ENCODE results near the gene RPL18A.
"Not testable (repeated sequence)": the region's sequence is repeated elsewhere in the genome, so short reads cannot be mapped to it uniquely, and the experiment has no call there.

The RPL18A gene

DNA sequence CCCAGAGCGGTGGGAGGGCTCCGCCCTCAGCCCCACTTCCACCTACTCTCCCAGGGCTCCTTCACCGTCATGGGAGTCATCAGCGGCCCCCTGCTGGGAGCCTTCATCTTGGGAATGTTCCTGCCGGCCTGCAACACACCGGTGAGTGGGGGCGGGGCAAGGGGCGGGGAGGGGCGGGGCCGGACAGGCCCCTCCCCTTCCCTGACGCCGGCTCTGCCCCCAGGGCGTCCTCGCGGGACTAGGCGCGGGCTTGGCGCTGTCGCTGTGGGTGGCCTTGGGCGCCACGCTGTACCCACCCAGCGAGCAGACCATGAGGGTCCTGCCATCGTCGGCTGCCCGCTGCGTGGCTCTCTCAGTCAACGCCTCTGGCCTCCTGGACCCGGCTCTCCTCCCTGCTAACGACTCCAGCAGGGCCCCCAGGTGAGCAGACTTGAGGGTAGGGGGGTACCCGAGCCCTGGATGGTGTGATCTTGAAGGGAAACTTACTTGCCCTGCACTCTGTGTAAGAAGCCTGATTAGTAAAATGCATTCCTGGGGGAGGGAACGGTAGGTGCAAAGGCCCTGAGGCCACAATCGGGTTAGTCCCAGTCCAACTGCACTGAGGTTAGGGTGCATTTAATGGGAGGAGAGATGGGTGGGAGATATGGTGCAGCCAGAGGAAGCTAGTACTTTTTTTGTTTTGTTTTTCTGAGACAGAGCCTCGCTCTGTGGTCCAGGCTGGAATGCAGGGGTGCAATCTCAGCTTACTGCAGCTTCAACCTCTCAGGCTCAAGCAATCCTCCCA lies 24.1 kb downstream of the RPL18A start:
- peaks cover 0 to 13% of the 10 kb centered on the region in 2 donors for H3K27me3 Mint-ChIP-seq
- no peaks in the 10 kb centered on the region for H3K36me3 Mint-ChIP-seq (ENCODE audit: insufficient read depth)
- ATAC-seq (replicated peaks) (no peak), DNase-seq (no peak)
- no peak overlapping the region for H3K4me3 Mint-ChIP-seq
- H3K27ac Mint-ChIP-seq = no peak overlapping the region
- H3K9me3 Mint-ChIP-seq = no peaks in the 10 kb centered on the region
- no peaks in the 10 kb centered on the region for H3K4me1 Mint-ChIP-seq (ENCODE audit: low read depth in 2 of 2)

DNA sequence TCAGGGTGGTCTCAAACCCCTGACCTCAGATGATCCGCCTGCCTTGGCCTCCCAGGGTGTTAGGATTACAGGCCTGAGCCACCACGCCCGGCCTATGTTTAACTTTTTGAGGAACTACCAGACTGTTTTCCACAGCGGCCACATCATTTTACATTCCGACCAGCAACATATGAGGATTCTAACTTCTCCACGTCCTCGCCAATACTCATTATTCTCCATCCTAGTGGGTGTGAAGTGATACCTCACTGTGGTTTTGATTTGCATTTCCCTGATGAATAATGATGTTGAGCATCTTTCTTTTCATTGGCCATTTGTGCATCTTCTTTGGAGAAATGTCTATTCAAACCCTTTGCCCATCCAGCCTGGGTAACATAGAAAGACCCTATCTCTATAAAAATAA lies 26.8 kb downstream of the RPL18A start:
- no peaks in the 10 kb centered on the region for H3K9me3 Mint-ChIP-seq
- no peak overlapping the region for H3K4me3 Mint-ChIP-seq
- DNase-seq (no peak), ATAC-seq (replicated peaks) (no peak)
- H3K36me3 Mint-ChIP-seq (ENCODE audit: insufficient read depth) = no peaks in the 10 kb centered on the region
- H3K27me3 Mint-ChIP-seq = peaks cover 0 to 26% of the 10 kb centered on the region in 2 donors
- no peak overlapping the region for H3K27ac Mint-ChIP-seq
- no peaks in the 10 kb centered on the region for H3K4me1 Mint-ChIP-seq (ENCODE audit: low read depth in 2 of 2)

DNA sequence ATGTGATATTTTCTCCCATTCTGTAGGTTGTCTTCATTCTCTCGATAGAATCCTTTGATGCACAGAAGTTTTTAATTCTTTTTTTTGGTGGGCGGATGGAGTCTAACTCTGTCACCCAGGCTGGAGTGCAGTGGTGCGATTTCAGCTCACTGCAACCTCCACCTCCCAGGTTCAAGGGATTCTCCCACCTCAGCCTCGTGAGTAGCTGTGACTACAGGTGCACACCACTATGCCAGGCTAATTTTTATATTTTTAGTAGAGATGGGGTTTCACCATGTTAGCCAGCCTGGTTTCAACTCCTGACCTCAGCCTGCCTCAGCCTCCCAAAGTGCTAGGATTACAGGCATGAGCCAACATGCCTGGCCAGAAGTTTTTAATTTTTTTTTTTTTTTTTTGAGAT lies 27.5 kb downstream of the RPL18A start:
- DNase-seq; H3K27ac Mint-ChIP-seq; H3K9me3 Mint-ChIP-seq; H3K36me3 Mint-ChIP-seq (ENCODE audit: insufficient read depth); ATAC-seq (replicated peaks); H3K4me1 Mint-ChIP-seq (ENCODE audit: low read depth in 2 of 2); H3K4me3 Mint-ChIP-seq: not testable (repeated sequence)
- peaks cover 0 to 33% of the 10 kb centered on the region in 2 donors for H3K27me3 Mint-ChIP-seq

DNA sequence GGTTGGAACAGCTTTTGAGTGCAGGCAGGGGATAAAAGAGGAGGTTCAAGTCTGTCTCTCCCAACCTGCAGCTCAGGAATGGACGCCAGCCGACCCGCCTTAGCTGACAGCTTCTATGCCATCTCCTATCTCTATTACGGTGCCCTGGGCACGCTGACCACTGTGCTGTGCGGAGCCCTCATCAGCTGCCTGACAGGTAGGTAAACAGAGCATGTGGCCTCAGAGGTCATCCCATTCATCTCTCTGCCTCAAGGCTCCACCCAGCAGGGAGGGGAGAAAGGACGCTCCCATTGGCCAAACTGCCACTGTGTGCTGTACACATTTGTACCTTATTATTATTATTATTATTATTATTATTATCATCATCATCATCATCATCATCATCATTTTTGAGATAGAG lies 28.6 kb downstream of the RPL18A start:
- DNase-seq (no peak), ATAC-seq (replicated peaks) (no peak)
- no peak overlapping the region for H3K4me3 Mint-ChIP-seq
- peaks cover 3 to 33% of the 10 kb centered on the region in 2 donors for H3K27me3 Mint-ChIP-seq
- H3K4me1 Mint-ChIP-seq (ENCODE audit: low read depth in 2 of 2) = no peaks in the 10 kb centered on the region
- no peaks in the 10 kb centered on the region for H3K9me3 Mint-ChIP-seq
- H3K36me3 Mint-ChIP-seq (ENCODE audit: insufficient read depth) = no peaks in the 10 kb centered on the region
- no peak overlapping the region for H3K27ac Mint-ChIP-seq

DNA sequence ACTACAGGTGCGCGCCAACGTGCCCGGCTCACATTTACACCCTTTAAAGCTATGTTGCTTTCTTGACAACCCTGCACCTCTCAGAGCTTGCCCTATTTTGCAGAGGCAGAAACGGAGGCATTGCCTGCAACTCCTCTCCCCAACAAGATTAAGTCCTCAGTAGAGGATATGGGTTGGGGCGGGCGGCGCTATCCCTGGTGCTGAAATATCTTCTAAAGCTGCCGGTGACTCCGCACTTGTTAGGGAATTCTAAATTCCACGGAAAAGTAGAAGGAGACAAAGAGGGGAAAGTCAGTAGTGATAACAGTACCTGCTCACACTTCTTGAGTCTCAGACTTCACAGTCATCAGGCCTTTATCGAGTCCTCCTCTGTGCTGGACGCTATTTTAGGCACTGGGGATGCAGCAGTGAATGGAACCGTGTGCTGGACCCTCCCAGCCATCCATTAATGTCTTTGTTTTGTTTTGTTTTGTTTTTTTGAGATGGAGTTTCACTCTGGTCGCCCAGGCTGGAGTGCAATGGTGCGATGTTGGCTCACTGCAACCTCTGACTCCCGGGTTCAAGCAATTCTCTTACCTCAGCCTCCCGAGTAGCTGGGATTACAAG lies 30.0 kb downstream of the RPL18A start:
- ATAC-seq (replicated peaks) (no peak), DNase-seq (no peak)
- Mint-ChIP-seq H3K36me3 (ENCODE audit: insufficient read depth) (no peaks in the 10 kb centered on the region), H3K9me3 (no peaks in the 10 kb centered on the region), H3K27me3 (peaks cover 10 to 38% of the 10 kb centered on the region in 2 donors), H3K4me3 (no peak overlapping the region), H3K4me1 (ENCODE audit: low read depth in 2 of 2) (no peaks in the 10 kb centered on the region), H3K27ac (no peak overlapping the region)

DNA sequence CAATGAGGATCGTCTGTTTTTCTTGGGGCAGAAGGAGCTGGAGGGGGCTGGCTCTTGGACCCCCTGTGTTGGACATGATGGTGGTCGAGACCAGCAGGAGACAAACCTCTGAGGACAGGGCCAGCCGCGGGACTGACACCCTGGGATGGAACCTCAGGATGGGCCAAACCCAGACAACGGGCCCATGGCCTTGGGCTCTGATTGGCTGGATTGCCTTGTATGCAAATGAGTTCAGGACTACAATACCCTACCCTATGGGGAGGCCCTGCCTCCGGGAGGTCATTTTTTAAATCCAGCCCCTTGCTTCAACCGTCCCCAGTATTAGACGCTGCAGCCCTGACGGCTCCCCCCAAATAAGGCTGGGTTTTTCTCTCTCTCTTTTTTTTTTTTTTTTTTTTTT lies 34.1 kb downstream of the RPL18A start:
- Mint-ChIP-seq H3K27me3 (peaks cover 20 to 31% of the 10 kb centered on the region in 2 donors), H3K4me1 (ENCODE audit: low read depth in 2 of 2) (no peaks in the 10 kb centered on the region), H3K4me3 (no peak overlapping the region), H3K9me3 (no peaks in the 10 kb centered on the region), H3K36me3 (ENCODE audit: insufficient read depth) (no peaks in the 10 kb centered on the region), H3K27ac (no peak overlapping the region)
- DNase-seq (no peak), ATAC-seq (replicated peaks) (no peak)

DNA sequence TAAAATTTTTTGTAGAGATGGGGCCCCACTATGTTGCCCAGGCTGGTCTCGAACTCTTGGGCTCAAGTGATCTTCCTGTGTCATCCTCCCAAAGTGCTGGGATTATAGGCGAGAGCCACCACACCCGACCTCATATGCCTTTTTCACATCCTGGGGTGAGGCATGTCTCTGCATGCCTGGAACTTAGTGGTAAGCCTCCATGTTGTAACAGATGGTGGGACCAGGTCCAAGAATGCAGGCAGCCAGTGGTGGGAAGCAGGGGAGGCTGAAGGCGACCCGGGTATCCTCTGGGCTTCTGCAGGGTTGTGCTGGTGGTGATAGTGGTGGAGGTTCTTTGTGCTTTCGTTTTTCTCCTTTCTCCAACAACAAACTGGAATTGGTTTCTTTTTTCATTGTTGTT lies 43.0 kb downstream of the RPL18A start:
- no peak overlapping the region for H3K27ac Mint-ChIP-seq
- no peaks in the 10 kb centered on the region for H3K4me1 Mint-ChIP-seq (ENCODE audit: low read depth in 2 of 2)
- no peaks in the 10 kb centered on the region for H3K36me3 Mint-ChIP-seq (ENCODE audit: insufficient read depth)
- no peak overlapping the region for H3K4me3 Mint-ChIP-seq
- ATAC-seq (replicated peaks) (no peak), DNase-seq (no peak)
- no peaks in the 10 kb centered on the region for H3K9me3 Mint-ChIP-seq
- peaks cover 42 to 53% of the 10 kb centered on the region in 2 donors for H3K27me3 Mint-ChIP-seq

DNA sequence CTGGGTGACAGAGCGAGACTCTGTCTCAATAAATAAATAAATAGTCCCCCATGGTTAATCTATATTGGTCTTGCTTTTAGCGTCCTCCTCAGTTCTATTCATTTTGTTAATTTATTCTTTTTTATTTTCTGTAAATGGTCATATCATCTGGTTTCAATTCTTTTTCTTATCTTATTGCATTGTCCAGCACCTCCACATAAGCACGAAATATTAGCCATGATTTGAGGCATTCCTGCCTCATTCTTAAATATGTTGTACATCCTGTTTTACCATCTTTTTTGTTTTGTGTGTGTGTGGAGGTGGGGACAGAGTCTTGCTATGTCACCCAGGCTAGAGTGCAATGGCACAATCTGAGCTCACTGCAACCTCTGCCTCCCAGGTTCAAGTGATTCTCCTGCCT lies 48.5 kb downstream of the RPL18A start:
- H3K9me3 Mint-ChIP-seq = no peaks in the 10 kb centered on the region
- DNase-seq (no peak), ATAC-seq (replicated peaks) (no peak)
- H3K27ac Mint-ChIP-seq = no peak overlapping the region
- no peaks in the 10 kb centered on the region for H3K4me1 Mint-ChIP-seq (ENCODE audit: low read depth in 2 of 2)
- H3K27me3 Mint-ChIP-seq = peaks cover 18 to 30% of the 10 kb centered on the region in 2 donors
- H3K4me3 Mint-ChIP-seq = no peak overlapping the region
- no peaks in the 10 kb centered on the region for H3K36me3 Mint-ChIP-seq (ENCODE audit: insufficient read depth)

DNA sequence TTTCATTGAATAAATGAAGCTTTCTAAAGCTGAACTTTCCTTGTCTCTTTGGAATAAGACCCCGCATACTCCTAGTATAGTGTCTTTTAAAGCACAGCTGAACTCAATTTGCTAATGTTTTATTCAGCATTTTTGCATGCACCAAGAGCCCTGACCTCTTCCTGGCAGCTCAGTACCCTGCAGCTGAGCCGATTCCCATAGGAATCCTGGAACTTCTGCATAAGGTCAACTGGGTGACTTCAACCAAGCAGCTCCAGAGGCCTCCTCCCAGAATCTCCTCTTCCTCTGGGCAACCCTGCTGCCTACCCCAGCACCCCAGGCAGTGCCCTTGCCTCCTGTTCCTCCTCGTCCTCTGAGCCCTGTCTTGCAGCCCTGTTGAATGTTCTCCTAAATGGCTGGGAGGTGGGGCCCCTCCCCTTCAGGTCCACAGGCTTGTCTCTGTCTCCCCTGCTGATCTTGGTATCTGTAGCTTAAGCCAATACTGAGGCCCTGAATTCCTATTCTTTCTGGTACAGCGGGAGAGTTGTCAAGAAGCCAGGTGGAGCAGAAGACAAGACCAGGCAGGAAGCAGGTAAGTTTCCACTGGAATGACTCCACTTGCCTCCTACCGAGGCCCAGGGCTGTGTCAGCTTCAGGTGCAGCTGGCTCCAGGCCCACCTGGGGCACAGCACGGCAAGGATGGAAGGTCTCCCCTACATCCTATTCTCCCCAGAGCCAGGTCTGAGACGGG lies 49.5 kb downstream of the RPL18A start:
- peaks cover 16 to 27% of the 10 kb centered on the region in 2 donors for H3K27me3 Mint-ChIP-seq
- no peaks in the 10 kb centered on the region for H3K4me1 Mint-ChIP-seq (ENCODE audit: low read depth in 2 of 2)
- no peak for DNase-seq

DNA sequence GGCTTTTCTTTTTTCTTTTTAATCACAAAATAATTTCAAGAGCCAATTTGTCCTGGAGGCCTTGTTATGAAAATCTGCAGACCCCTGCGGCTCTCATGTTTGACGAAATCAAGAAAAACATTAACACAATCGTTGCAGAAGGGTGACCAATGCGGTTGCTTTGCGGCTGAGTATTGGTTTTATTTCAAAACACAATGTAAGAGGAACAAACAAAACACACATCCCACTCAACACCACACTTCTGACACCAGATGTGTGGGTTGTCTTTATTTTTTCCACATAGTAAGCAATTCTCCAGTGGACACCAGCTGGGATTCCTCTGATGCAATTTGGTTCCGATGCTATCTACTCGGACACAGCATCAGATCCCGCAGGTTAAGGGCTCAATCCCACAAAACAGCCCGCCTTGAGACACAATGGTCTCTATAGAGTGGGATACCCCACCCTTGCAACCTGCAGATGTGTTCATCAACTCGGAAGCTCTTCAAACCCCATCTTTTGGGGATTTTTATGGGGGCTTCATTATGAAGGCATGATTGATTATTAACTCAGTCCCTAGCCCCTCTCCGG lies 51.2 kb downstream of the RPL18A start:
- no peaks in the 10 kb centered on the region for H3K36me3 Mint-ChIP-seq (ENCODE audit: insufficient read depth)
- H3K27ac Mint-ChIP-seq = no peak overlapping the region

More for the DNA sequence above, 49.5 kb downstream of the RPL18A start:
- H3K36me3 Mint-ChIP-seq (ENCODE audit: insufficient read depth) = no peaks in the 10 kb centered on the region
- H3K9me3 Mint-ChIP-seq = no peaks in the 10 kb centered on the region
- H3K4me3 Mint-ChIP-seq = no peak overlapping the region
- ATAC-seq (replicated peaks) = no peak
- no peak overlapping the region for H3K27ac Mint-ChIP-seq

More for the DNA sequence above, 51.2 kb downstream of the RPL18A start:
- H3K4me3 Mint-ChIP-seq = no peak overlapping the region
- H3K4me1 Mint-ChIP-seq (ENCODE audit: low read depth in 2 of 2) = no peaks in the 10 kb centered on the region
- peaks cover 13 to 27% of the 10 kb centered on the region in 2 donors for H3K27me3 Mint-ChIP-seq
- ATAC-seq (replicated peaks) (no peak), DNase-seq (no peak)
- no peaks in the 10 kb centered on the region for H3K9me3 Mint-ChIP-seq

Measured in effector memory CD8-positive, alpha-beta T cell (primary cell).